ENCODE results near the gene ADGRF3.

GRCh38 chr2:26376799-26377198 lies 30.2 kb upstream of the ADGRF3 start:
- TF ChIP-seq, protein P1, sequence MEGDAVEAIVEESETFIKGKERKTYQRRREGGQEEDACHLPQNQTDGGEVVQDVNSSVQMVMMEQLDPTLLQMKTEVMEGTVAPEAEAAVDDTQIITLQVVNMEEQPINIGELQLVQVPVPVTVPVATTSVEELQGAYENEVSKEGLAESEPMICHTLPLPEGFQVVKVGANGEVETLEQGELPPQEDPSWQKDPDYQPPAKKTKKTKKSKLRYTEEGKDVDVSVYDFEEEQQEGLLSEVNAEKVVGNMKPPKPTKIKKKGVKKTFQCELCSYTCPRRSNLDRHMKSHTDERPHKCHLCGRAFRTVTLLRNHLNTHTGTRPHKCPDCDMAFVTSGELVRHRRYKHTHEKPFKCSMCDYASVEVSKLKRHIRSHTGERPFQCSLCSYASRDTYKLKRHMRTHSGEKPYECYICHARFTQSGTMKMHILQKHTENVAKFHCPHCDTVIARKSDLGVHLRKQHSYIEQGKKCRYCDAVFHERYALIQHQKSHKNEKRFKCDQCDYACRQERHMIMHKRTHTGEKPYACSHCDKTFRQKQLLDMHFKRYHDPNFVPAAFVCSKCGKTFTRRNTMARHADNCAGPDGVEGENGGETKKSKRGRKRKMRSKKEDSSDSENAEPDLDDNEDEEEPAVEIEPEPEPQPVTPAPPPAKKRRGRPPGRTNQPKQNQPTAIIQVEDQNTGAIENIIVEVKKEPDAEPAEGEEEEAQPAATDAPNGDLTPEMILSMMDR (IDR thresholded peaks at IDR 0.05; ENCODE audit: insufficient read depth, low read length): no peak
- TF ChIP-seq, protein P2, sequence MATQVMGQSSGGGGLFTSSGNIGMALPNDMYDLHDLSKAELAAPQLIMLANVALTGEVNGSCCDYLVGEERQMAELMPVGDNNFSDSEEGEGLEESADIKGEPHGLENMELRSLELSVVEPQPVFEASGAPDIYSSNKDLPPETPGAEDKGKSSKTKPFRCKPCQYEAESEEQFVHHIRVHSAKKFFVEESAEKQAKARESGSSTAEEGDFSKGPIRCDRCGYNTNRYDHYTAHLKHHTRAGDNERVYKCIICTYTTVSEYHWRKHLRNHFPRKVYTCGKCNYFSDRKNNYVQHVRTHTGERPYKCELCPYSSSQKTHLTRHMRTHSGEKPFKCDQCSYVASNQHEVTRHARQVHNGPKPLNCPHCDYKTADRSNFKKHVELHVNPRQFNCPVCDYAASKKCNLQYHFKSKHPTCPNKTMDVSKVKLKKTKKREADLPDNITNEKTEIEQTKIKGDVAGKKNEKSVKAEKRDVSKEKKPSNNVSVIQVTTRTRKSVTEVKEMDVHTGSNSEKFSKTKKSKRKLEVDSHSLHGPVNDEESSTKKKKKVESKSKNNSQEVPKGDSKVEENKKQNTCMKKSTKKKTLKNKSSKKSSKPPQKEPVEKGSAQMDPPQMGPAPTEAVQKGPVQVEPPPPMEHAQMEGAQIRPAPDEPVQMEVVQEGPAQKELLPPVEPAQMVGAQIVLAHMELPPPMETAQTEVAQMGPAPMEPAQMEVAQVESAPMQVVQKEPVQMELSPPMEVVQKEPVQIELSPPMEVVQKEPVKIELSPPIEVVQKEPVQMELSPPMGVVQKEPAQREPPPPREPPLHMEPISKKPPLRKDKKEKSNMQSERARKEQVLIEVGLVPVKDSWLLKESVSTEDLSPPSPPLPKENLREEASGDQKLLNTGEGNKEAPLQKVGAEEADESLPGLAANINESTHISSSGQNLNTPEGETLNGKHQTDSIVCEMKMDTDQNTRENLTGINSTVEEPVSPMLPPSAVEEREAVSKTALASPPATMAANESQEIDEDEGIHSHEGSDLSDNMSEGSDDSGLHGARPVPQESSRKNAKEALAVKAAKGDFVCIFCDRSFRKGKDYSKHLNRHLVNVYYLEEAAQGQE (IDR thresholded peaks at IDR 0.05; ENCODE audit: insufficient replicate concordance, low read depth): no peak

Data from HL-60 (cell line).